HG02852 (cell line): ENCODE measurements around the gene CAPG.

Experiments used
- ATAC-seq: cut with Tn5 transposase; IDR thresholded peaks from one replicate; pipeline ENCODE4 v1.9.1; 2021; ENCODE audit warnings: mild to moderate bottlenecking, moderate library complexity; ENCODE audit not compliant: unreplicated experiment

Gene CAPG

GRCh38 chr2:85439025-85439472 lies 28.9 kb upstream of the CAPG start:
- no peak for ATAC-seq

DNA sequence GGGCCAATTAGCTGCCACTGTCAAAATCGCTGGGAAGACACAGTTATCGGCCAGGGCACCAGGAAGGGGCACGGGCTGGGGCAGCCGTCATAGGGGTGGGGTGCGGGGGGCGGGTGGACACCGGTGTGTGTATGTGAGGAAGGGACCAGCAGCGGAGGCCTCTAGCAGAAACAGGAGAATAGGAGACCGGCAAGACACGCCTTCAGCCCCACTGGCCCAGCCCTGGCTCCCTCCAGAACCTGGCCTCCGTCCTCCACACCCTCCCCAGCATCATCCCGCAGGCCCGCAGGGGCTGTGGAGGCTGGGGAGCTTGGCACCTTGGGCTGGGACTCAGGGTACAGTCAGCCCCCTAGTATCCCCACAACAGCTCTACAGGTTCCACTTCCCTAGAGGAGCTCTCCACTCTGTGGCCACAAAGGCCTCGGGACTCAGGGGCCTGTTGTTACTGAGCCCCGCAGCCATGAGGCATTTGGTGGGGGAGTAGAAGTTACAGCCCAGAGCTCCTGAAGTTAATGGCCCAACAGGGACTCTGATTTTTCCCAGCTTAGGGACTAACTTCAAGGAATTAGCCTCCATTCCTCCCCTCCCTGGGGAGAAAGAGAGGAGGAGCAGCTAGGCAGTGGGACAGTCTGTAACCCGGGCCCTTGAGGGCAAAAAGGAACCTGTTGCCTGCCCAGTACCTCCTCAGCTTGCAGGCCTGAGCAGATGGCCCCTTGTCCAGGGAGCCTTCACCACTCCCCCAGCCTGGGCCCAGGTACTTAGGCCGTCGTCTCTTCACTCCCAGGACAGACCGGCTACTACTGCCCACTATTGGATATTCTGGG lies 28.2 kb upstream of the CAPG start:
- no peak for ATAC-seq

DNA sequence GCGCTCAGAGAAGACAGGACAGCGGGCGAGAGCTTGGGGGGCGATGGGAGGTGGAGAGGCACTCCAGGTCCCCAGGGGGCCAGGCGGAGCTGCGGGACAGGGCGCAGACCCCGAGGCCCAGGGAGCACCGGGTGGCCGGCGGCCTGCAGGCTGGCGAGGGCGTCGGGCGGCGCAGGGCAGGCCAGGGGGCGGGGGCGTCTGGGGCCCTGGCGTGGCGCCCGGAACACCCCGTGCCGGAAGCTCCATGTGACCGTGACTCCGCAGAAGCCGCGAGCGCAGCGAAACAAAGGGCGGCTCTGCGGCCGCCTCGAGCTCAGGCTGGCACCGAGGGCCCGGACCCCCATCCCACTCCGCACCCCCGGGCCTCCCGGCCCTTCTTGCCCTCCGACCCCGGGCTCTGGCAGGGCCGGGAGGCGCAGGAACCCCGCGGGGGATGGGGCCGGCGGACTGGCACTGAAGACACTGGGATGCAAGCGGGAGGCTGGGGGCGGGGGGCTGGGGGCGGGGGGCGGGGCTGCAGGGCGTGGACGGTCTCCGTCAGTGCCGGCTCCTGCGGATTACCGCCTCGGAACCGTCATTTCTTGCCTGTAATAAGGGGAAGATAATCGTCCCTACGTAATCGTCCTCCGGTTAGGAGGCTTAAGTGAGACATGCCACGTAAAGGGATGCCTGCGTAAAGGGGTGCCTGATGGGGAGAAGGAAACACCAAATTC lies 27.5 kb upstream of the CAPG start:
- peak; percentile 85 for ATAC-seq

- peak; percentile 8 for ATAC-seq
Measured at GRCh38 chr2:85436836-85437487, 26.8 kb upstream of the CAPG start.

GRCh38 chr2:85435981-85436835 lies 26.0 kb upstream of the CAPG start:
- no peak for ATAC-seq

GRCh38 chr2:85435220-85435958 lies 25.2 kb upstream of the CAPG start:
- no peak for ATAC-seq

DNA sequence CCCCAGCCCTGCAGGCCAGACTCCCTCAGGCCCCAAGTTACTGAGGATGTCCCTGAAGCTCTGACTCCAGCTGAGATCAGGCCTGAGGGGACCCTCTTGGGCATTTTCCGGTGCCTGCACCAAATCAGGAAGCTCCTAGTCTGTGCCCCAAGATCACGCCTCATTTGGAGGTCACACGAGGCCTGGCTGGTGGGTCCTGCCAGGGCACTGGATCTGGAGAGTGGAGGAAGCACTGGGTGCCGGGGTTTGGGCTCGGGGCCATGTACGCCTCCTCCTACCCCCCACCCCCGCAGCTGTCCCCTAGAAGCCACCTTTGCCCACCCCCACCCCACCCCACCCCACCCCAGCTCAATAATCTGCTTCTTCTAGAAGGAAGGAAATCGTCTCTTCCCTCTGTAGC lies 24.5 kb upstream of the CAPG start:
- ATAC-seq, result no peak

GRCh38 chr2:85433511-85434089 lies 23.4 kb upstream of the CAPG start:
- ATAC-seq, result no peak

- no peak for ATAC-seq
Measured at GRCh38 chr2:85431570-85432205, 21.5 kb upstream of the CAPG start.

- ATAC-seq, result no peak
Measured at GRCh38 chr2:85430752-85431569, 20.8 kb upstream of the CAPG start.

- ATAC-seq, result no peak
Measured at GRCh38 chr2:85429924-85430289, 19.7 kb upstream of the CAPG start.

GRCh38 chr2:85429213-85429923 lies 19.2 kb upstream of the CAPG start:
- no peak for ATAC-seq

- ATAC-seq, result no peak
Measured at GRCh38 chr2:85428343-85428881, 18.2 kb upstream of the CAPG start.

DNA sequence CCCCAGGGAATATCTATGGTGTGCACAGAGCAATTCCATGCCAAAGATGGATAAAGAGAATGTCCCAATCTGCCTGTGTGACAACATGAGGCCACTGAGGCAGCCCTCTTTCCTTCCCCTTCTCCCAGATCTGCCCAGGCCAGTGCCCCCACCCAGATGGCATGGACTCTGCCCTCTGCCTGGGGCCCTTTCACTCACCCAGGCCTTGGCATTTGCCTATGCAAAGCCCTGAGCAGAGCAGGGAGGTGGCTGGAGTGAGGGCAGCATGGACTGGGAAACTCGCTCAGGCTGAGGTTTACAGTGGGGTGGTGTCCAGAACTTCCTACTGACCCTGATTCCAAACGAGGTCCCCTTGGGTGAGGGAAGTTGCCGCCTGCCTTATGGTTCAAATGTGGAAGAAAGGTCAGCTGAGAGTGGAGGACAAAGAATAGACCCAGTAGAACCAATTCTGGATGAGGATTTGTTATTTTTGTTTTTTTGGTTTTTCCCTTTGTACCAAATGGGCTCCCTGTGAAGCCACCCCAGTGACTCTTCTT lies 17.2 kb upstream of the CAPG start:
- no peak for ATAC-seq

DNA sequence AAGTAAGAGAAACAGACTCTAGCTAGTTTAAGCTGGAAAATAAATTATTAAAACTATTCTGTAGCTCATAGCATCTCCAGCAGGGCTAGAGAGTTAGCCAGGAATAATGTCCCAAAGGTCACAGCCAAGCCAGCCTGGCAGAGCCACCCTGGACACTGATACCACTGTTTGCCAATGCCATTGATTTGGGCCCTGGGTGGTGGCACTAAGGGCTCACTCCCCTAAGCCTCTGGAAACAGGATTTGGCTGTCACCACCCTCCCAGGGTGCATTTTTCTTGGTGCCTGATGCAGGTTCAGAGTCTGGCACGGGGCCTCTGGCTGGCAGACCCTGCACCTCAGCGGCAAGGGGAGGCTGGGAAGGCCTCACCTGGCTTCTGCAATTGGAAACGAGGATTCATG lies 15.4 kb upstream of the CAPG start:
- ATAC-seq, result no peak

DNA sequence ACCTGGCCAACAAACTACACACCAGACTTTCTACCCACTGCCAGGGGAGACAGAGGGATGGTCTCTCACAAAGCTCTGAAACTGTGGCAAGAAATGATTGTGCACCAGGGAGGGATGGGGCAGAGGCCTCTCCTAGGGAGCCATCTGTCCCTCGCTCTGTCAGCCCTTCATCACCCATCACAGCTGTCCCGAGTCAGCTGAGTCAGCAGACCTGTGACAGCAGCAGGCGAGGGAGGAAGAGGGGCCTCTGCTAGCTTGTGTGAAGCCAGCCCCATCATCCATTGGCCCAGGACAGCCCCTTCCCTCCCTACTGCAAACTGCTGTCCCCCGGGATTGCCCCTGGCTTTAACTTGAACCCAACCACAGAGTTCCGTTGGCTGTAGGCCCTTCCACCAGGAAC lies 13.4 kb upstream of the CAPG start:
- no peak for ATAC-seq

GRCh38 chr2:85422072-85422457 lies 11.9 kb upstream of the CAPG start:
- ATAC-seq, result no peak
